HG03460 (cell line): ENCODE measurements around the gene TM9SF1.
"Not testable (repeated sequence)": the region's sequence is repeated elsewhere in the genome, so short reads cannot be mapped to it uniquely, and the experiment has no call there.

Source experiments
- ATAC-seq: cut with Tn5 transposase; IDR thresholded peaks from one replicate; pipeline ENCODE4 v1.9.1; 2021; ENCODE audit not compliant: unreplicated experiment

Gene TM9SF1

GRCh38 chr14:24226473-24226872 is 31.2 kb upstream of the TM9SF1 start:
- no peak for ATAC-seq

GRCh38 chr14:24224618-24225071 is 29.4 kb upstream of the TM9SF1 start:
- ATAC-seq = no peak

- not testable (repeated sequence) for ATAC-seq
These were observed 27.7 kb upstream of the TM9SF1 start for GRCh38 chr14:24222987-24223386.

GRCh38 chr14:24219521-24219920 is 24.3 kb upstream of the TM9SF1 start:
- no peak for ATAC-seq

DNA sequence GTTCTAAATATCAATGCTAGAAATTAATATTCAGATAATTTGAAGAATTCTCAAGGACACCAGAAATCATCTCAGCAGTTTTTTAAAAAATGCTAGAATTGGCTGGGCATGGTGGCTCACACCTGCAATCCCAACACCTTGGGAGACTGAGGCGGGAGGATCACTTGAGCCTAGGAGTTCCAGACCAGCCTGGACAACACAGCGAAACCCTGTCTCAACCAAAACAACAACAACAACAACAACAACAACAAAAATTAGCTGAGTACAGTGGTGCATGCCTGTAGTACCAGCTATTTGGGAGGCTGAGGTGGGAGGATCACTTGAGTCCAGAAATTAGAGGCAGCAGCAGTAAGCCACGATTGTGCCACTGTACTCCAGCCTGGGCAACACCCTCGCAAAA is 23.8 kb upstream of the TM9SF1 start:
- ATAC-seq = no peak

DNA sequence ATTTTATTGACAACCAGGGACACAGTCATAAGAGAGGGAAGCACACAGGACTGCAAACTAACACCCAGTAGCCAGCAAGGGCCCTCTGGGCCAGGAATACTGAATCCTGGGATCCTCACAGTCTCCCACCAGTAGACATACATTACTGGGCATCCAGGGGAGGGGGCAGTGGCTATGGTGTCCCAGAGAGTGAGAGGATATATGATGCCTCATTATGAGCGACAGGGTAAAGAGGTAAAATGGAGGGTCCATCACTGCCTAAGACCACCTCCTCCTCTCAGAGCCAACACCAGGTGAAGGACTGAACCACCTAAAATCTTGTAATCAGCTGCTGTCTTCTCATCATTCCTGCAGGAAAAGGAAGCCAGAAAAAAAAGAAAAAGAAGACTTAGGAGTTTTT is 21.6 kb upstream of the TM9SF1 start:
- not testable (repeated sequence) for ATAC-seq

DNA sequence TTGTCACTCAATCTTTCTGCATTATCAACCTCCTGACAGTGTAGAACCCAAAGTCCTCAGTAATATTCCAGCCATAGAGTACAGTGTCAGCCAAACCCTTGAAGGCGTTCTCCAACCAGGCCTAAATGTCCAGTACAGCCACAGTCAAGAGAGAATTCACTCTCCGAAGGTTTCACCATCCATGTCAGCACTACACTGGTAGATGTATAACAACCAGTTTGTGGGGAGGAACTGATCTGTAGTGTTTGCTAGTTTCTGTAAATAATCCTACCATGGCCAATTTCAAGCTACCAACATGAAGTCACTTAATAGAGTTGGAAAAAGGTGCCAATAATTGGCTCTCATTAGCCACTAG is 21.1 kb upstream of the TM9SF1 start:
- ATAC-seq = no peak

- ATAC-seq = peak; percentile 61
These were observed 20.5 kb upstream of the TM9SF1 start, which contains the start of gene MDP1 for GRCh38 chr14:24215495-24216344. TSS of gene MDP1 (minus strand) at chr14:24216066. CDS start at chr14:24215955, 111 bp downstream.

GRCh38 chr14:24213866-24214662 is 18.8 kb upstream of the TM9SF1 start:
- no peak for ATAC-seq

- ATAC-seq = peak; percentile 83
These were observed 18.0 kb upstream of the TM9SF1 start, which contains the start of gene CHMP4A for GRCh38 chr14:24212924-24213865. TSS of gene CHMP4A (minus strand) at chr14:24213488. CDS start at chr14:24213439, 49 bp downstream.

DNA sequence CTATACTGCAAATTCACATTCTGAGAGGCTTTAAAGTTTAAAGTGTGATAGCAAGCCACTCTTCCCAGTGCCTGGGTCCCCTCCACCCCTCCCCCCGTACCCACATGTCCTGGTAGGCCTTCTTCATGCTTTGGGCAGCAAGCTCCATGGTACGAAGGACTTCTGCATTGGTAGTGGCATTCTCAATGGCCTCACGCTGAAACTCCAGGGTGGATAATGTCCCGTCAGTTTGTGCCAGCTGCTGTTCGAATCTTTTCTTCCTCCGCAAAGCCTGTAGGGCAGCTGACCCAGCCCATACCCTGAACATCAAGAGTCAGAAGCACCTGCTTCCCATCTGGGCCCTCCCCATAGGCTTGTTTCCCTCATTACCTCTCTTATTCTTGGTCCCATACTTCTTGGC is 16.1 kb upstream of the TM9SF1 start:
- ATAC-seq = no peak

GRCh38 chr14:24207625-24208024 is 12.4 kb upstream of the TM9SF1 start:
- no peak for ATAC-seq

DNA sequence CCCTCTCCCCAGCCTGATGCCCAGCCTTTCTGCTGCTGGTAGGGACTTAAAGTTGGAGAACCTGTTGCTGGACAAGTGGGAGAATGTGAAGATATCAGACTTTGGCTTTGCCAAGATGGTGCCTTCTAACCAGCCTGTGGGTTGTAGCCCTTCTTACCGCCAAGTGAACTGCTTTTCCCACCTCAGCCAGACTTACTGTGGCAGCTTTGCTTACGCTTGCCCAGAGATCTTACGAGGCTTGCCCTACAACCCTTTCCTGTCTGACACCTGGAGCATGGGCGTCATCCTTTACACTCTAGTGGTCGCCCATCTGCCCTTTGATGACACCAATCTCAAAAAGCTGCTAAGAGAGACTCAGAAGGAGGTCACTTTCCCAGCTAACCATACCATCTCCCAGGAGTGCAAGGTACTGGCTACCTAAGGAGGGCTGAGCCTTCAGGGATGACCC is 11.9 kb upstream of the TM9SF1 start:
- ATAC-seq = no peak

DNA sequence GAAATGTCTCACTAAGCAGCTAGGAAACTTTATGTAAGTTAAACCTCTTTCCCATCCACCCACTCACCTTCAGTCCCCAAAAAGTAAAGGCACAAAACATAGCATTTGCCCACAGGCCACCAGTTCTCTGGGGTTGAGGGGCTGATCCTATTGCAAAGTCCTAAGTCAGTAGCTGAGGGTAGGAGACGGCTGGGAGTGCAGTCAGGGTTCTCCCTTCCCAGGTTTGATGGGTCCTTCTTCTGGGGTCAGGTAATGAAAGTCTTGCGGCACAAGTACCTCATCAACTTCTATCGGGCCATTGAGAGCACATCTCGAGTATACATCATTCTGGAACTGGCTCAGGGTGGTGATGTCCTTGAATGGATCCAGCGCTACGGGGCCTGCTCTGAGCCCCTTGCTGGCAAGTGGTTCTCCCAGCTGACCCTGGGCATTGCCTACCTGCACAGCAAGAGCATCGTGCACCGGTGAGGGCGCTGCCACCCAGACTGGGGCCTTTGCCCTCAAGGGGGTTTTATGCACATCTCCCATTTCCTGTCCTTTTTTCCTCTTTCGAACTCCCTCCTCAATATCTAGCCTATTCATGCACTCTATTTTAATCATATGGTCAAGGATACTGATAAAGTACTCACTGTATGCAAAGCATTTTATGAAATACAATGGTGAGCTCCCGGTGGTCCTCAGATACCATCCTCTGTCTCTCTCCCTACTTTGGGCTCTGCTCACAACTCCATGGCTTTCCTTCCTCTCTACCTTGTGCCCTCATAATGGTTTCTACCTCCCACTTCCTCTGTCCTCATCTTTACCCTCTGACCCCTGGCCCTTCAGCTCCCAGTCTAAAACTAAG is 11.2 kb upstream of the TM9SF1 start:
- no peak for ATAC-seq

- no peak for ATAC-seq
These were observed 9.2 kb upstream of the TM9SF1 start for GRCh38 chr14:24204163-24205146.

GRCh38 chr14:24203249-24203886 is 8.1 kb upstream of the TM9SF1 start:
- not testable (repeated sequence) for ATAC-seq

DNA sequence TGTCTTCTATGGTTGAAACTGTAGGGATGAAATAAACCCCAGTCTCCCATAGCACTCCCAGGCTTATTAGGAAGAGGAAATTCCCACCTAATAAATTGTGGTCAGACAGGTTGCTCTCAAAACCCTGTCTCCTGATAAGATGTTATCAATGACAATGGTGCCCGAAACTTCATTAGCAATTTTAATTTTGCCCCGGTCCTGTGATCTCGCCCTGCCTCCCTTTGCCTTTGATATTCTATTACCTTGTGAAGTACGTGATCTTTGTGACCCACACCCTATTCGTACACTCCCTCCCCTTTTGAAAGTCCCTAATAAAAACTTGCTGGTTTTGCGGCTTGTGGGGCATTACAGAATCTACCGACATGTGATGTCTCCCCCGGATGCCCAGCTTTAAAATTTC is 7.3 kb upstream of the TM9SF1 start:
- not testable (repeated sequence) for ATAC-seq
